ENCODE data around the gene ITFG2.

- TF ChIP-seq CTCF (IDR thresholded peaks at IDR 0.05) (no peak), POLR2A (IDR thresholded peaks at IDR 0.05) (no peak), EP300 (IDR thresholded peaks at IDR 0.05) (no peak)
Observed at GRCh38 chr12:2851931-2852330, 39.5 kb downstream of the ITFG2 start.

All from ovary (tissue), 3 donors.